Stimulated activated naive CD8-positive, alpha-beta T cell treated with anti-CD3 and anti-CD28 coated beads, Interleukin-15, Interleukin-2, amounts not matched to agents 100 U/mL and 50 U/mL, for 24 hours (primary cell): ENCODE results near the gene SPIRE1.

Experiments used
- ATAC-seq: fragments of 150-1000 bp; cut with Tn5 transposase; one replicate; pipeline ENCODE4 v1.10.0; 2021
- DNase-seq: peaks from one replicate; pipeline ENCODE4 v3.0.0; 2021

The SPIRE1 gene

DNA sequence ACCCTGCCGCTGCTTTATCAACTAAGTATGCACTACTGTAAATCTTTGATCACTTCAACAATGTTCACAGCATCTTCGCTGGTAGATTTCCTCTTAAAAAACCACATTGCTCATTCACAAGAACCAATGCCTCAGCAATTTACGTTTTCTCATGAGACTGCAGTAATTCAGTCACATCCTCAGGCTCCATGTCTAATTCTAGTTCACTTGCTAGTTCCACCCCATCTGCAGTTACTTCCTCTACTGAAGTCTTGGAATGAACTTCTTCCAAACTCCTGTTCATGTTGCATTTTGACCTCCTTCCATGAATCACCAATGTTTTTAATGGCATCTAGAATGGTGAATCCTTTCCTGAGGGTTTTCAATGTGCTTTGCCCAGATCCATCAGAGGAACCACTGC lies 214.4 kb downstream of the SPIRE1 start:
- no peak for DNase-seq
- no peak for ATAC-seq

- DNase-seq (no peak), ATAC-seq (no peak)
Measured at GRCh38 chr18:12442946-12443345, 215.0 kb downstream of the SPIRE1 start.

- DNase-seq (no peak), ATAC-seq (no peak)
Measured at GRCh38 chr18:12441475-12442034, 216.4 kb downstream of the SPIRE1 start.

DNA sequence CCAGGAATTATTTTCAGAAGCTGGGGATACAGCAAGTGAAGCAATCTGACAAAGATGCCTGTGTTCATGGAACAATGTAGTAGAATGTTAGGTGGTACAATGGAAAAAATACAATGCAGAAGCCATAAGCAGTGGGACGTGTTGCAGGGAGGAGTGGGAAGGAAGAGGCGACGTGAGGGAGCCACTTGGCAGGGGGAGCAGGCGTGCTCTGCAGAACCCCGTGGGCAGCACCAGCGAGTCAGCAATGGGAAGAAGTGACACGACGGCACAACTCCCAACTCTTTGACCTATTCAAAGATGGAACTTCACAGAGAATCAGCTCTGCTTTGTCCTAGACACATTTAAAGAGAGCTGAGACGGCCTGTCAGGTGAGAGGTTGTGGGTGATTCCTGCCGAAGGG lies 219.7 kb downstream of the SPIRE1 start:
- ATAC-seq (no peak), DNase-seq (no peak)

GRCh38 chr18:12435867-12436266 lies 222.0 kb downstream of the SPIRE1 start:
- no peak for ATAC-seq

DNA sequence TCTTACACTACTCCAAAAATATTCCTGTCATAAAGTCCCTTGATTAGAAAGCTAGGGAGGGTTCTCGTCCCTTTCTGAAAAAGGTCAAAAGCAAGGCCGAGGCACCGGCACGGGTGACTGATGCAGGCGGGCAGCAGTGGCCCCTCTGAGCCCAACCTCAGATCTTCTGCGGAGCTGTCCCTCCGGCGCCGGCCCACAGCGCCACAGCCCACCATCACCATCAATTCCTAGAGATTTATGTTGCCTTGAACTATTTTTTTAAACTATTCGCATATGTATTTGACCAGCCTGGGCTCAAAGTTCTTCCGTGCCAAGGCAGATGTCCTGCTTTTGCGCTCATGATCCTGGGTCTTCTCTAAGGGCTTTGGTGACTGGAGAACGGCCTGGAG lies 223.4 kb downstream of the SPIRE1 start:
- DNase-seq (no peak), ATAC-seq (no peak)

More at GRCh38 chr18:12435867-12436266, 222.0 kb downstream of the SPIRE1 start:
- DNase-seq = no peak

DNA sequence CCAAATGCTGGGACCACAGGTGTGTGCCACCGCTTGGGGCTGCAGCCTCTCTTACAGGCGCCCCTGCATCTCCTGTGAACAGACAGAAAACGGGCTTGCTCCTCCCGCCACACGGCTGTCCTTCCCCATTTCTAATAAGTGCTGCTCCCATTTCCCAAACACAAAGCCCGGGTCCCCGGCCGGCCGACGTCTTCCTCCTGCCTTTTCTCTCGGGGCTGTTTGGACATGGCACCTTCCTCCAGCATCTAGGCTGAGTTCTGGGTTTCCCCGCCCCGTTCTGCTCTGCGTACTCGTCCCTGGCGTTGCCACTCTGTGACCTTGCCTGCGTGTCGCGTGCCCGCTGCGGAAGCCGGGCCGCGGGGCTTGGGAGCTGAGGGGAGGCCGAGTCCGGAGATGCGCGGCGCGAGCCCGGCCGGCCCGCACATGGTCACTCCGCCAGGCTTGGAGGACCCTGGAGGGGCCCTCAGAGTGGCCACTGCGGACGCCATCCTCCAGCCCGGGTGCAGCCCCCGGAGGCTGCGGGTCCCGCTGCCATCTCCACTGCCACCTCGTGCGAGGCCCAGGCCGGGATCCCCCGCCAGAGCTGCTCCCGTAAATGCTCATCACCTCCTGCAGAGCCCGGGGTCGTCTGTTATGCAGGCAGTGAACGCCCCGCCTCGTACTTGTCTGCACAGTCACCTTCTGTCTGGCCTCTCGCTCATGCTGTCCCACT lies 223.9 kb downstream of the SPIRE1 start:
- DNase-seq (no peak), ATAC-seq (no peak)

GRCh38 chr18:12432881-12433280 lies 225.0 kb downstream of the SPIRE1 start:
- ATAC-seq = no peak
- DNase-seq = no peak

DNA sequence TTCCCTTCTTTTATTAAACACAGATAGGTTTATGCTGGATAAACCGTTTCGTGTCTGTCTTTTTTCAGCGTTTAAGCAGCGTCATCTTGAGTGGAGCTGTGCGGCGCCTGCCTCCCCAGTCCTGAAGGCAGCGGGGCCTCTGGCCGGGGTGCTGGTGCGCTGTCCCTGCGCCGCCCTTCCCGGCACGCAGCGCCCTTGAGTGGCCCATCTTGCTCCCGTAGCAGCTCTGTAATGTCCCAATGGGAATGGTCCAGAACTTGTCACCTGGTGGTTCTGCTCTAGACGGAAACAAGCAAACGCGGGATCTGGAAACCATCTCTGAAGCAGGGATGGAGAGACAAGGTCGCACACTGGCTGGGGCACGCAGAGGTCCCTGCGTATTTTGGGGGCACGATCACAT lies 225.7 kb downstream of the SPIRE1 start:
- no peak for DNase-seq
- ATAC-seq = no peak

GRCh38 chr18:12431561-12431960 lies 226.3 kb downstream of the SPIRE1 start:
- ATAC-seq (no peak), DNase-seq (no peak)

GRCh38 chr18:12430137-12430990 lies 227.5 kb downstream of the SPIRE1 start:
- ATAC-seq (no peak), DNase-seq (no peak)

- no peak for DNase-seq
- no peak for ATAC-seq
Measured at GRCh38 chr18:12429556-12429955, 228.4 kb downstream of the SPIRE1 start.

GRCh38 chr18:12428923-12429322 lies 229.0 kb downstream of the SPIRE1 start:
- ATAC-seq (no peak), DNase-seq (no peak)

- DNase-seq = no peak
- ATAC-seq = peak; percentile 55
Measured at GRCh38 chr18:12426924-12427323, 231.0 kb downstream of the SPIRE1 start.

DNA sequence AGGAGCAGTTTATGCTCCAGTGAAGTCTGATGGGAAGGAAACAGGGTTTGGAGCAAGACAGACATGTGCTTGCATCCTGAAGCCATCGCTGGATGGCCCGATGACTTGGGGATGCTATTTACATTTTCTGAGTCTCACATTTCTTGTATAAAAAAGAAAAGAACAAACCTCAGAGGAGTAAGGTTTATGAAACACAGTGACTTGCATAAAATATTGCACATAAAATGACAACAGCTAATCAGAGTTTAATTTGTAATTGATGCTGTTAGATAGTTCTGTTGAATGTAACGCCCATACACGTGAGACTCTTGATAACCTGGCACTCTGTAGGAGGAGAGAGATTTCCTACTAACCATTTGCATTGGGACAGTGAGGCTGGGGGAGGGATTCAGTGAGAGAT lies 233.7 kb downstream of the SPIRE1 start:
- ATAC-seq (no peak), DNase-seq (no peak)

DNA sequence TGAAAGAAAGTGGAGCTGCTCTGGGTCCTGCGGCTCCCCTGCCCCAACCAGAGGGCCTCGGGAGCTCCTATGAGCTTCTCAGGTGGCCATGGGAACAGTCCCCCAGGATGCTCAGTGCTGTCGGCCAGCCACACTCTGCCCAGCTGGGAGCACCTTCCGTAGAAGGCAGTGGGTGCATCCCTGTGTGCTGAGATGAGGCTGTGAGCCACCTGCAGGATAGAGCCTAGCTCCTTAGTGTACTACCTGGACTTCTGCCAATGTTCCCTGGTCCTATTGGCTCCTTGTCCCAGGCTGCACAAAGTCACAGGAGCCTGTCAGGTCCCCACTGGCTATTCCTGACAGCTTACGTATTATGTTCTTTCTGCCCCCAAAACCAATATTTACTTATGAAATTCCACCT lies 234.1 kb downstream of the SPIRE1 start:
- no peak for DNase-seq
- no peak for ATAC-seq

GRCh38 chr18:12423393-12423792 lies 234.5 kb downstream of the SPIRE1 start:
- ATAC-seq = no peak

DNA sequence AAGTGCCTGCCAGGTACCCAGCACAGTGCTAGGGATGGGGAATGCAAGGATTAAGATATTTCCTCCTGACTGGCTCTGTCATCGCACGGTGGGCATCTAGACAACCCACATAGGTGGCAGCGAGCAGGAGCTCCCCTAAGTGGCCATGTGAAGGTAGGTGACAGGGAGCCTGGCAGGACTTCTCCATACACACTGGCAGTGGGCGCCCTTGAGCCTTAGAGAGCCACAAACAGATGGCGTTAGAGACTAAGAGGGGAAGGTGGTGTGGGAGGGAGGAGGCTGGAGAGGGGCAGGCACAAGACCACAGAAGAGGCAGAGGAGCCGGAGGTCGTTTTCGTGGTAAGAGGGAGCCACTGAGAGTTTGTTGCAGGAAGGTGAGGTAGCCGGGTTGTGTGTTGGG lies 235.0 kb downstream of the SPIRE1 start:
- DNase-seq = no peak
- ATAC-seq = no peak

More at GRCh38 chr18:12423393-12423792, 234.5 kb downstream of the SPIRE1 start:
- DNase-seq = no peak

DNA sequence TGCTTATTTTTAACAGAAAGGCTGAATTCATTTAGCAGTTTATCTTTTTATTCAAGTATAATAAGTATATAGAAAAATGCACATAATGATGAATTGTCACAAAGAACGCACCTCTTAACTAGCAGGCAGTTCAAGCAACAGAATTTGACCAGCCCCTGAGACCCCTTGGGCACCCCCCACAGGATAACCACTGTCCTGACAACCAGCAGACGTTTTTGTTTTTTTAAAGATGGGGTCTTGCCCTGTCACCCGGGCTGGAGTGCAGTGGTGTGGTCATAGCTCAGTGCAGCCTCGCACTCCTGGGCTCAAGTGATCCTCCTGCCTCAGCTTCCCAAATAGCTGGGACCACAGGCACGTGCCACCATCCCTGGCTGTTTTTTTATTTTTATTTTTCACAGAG lies 236.2 kb downstream of the SPIRE1 start:
- no peak for ATAC-seq
- DNase-seq = no peak

GRCh38 chr18:12420821-12421421 lies 237.0 kb downstream of the SPIRE1 start:
- ATAC-seq (no peak), DNase-seq (no peak)

GRCh38 chr18:12417687-12418086 lies 240.2 kb downstream of the SPIRE1 start:
- no peak for DNase-seq

DNA sequence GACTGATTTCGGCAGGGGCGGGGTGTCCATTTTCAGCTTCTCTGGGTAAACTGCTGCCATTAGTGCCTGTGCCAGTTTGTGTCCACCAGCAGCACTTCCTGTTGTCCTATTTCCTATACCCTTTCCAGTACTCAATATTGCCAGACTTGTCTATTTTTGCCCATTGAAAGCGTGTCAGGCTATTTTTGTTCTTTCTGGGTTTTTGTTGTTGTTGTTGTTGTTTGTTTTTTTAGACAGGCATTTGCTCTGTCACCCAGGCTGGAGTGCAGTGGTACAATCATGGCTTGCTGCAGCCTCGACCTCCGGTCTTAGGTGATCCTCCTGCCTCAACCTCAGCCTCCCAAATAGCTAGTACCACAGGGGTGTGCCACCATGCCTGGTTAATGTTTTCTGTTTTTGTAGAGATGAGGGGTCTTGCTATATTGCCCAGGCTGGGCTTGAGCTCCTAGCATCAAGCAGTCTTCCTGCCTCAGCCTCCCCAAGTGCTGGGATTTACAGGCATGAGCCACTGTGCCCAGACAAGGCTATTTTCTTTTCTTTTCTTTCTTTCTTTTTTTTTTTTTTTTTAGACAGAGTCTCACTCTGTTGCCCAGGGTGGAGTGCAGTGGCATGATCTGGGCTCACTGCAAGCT lies 241.7 kb downstream of the SPIRE1 start:
- ATAC-seq (no peak), DNase-seq (no peak)

More at GRCh38 chr18:12417687-12418086, 240.2 kb downstream of the SPIRE1 start:
- ATAC-seq = no peak
